Colonic mucosa (tissue), 4 donors: ENCODE measurements around the gene RNASE13. TPM values are rescaled to one million over a fixed set of nuclear protein-coding genes. Genes with fewer than 3 reads are reported as not detected.

Source experiments
- DNase-seq: peaks from one replicate; pipeline ENCODE4 v3.0.0-alpha.2; 2020
- H3K27ac ChIP-seq: fragments of 200-600 bp; one replicate; pipeline ENCODE4 v1.8.0; 2021
- H3K27me3 ChIP-seq: fragments of 200-600 bp; one replicate; pipeline ENCODE4 v1.8.0; 2021
- H3K36me3 ChIP-seq: fragments of 200-600 bp; one replicate; pipeline ENCODE4 v1.8.0; 2021
- H3K4me1 ChIP-seq: fragments of 200-600 bp; one replicate; pipeline ENCODE4 v1.8.0; 2021; ENCODE audit warnings: mild to moderate bottlenecking
- H3K4me3 ChIP-seq: fragments of 200-600 bp; one replicate; pipeline ENCODE4 v1.8.0; 2021
- H3K9ac ChIP-seq, 2 donors: one replicate each; pipeline ENCODE4 v1.7.0; 2013; ENCODE audit warnings: control low read depth in 2 of 2, low read depth in 2 of 2, low read length in 2 of 2
- H3K9me3 ChIP-seq: fragments of 200-600 bp; one replicate; pipeline ENCODE4 v1.8.0; 2021
- intact Hi-C: fragments of 100-400 bp; cut with DNase I; formaldehyde crosslinking; loops from one replicate; pipeline ENCODE4 v1.14.1; 2022
- total RNA-seq, 2 donors: library from RNA; stranded (reverse); fragmentation: NEBNext Ultra II Directional in 1 of 2; extraction: Animal tissue kit (Norgen Biotek cat#: 25700) in 1 of 2; gene quantifications; one replicate each; pipeline ENCODE4 v1.2.1, GENCODE V29; 2021
- TF ChIP-seq, protein P1 (sequence below): fragments of 200-600 bp; IDR thresholded peaks from one replicate; pipeline ENCODE4 v1.8.0; 2022; ENCODE audit warnings: antibody characterized with exemption, mild to moderate bottlenecking
- donor health status: healthy.
- donor health status: DM: no; HTN: no; CAD: no.
- donor health status: DM: no; HTN: no; CAD: no.

RNASE13 gene
- total RNA-seq, 2 donors from 2014 or later, result not detected

DNA sequence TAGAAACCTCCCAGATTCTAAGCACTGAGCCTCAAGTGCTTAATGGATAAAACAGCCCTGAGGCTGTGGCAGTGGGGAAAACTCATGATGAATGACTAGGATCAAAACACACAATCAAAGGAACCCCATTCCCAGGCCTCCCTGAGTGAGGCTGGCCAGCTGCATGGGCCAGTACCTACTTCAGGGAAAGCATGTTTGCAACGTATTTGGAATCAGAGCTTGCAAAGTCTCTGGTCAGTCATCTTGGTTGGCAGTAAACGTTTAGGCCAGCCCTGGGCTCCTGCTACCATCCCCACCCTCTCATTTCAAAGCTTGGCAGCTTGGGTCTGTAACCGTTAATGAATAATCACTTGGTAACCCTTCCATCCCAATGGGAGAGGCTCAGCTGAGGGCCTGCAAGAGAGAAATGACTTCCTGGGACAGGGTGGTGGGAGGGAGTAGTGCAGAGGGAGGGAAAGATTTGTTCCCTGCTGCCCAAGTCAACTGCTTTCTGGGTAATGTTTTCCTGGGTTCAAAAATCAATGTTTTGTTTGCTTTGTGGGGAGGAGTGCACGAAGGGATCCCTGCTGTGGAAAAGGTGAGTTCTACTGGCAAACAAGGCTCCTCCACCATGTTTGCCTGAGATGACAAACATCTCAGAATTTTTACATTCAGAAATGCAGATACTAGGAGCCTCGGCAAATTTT lies 21.0 kb upstream of the RNASE13 start:
- Histone ChIP-seq H3K4me3 (no peak overlapping the region), H3K9ac (peak overlapping the region; percentile 19 to 44), H3K36me3 (no peaks in the 10 kb centered on the region), H3K9me3 (no peaks in the 10 kb centered on the region), H3K4me1 (peaks cover 8% of the 10 kb centered on the region), H3K27ac (peak overlapping the region; percentile 88), H3K27me3 (no peaks in the 10 kb centered on the region)
- DNase-seq, result peak; percentile 80
- intact Hi-C loops, result no loop called here
- TF ChIP-seq, protein P1, sequence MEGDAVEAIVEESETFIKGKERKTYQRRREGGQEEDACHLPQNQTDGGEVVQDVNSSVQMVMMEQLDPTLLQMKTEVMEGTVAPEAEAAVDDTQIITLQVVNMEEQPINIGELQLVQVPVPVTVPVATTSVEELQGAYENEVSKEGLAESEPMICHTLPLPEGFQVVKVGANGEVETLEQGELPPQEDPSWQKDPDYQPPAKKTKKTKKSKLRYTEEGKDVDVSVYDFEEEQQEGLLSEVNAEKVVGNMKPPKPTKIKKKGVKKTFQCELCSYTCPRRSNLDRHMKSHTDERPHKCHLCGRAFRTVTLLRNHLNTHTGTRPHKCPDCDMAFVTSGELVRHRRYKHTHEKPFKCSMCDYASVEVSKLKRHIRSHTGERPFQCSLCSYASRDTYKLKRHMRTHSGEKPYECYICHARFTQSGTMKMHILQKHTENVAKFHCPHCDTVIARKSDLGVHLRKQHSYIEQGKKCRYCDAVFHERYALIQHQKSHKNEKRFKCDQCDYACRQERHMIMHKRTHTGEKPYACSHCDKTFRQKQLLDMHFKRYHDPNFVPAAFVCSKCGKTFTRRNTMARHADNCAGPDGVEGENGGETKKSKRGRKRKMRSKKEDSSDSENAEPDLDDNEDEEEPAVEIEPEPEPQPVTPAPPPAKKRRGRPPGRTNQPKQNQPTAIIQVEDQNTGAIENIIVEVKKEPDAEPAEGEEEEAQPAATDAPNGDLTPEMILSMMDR, result no peak

DNA sequence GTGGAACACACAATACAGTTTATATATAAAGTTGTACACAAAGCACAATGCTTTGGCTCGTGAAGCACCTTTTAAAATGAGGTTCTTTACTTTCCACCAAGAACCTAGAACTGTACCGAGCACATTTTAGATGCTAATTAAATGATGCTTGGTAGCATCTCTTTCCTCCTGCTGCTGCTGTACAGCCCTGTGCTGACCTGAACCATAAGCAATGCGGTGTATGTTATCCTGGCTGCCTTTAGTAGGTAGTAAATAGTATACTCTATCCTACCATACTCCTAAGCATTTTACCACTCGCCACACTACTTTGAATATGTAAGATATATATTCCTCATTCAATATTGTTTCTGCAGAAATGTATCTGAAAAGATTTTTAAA lies 20.1 kb upstream of the RNASE13 start:
- intact Hi-C loops, result no loop called here

DNA sequence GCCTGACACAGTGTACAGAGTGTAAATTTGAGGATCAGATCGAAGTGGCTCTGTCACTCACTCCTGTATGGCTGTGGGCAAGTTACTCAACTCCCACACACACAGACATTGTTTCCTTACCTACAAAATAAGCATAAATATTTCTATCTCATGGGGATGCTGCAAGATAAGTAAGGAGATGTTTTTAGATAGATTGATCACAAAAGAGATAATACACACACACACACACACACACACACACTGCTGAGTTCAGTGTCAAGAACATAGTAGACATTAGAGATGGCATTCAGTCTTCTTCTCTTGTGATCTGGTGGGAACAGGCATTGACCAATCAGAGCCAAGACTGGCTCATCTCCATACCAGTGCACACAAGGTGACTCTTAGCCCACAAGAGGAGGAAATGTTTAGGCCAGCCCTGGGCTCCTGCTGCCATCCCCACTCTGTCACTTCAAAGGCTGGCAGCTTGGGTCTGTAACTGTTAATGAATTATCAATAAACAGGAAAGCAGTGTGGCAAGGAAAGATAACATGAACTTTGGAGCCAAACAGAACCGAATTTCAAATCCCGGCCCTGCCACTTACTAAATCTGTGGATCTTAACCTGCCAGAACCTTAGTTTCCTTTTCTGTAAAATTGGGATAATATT lies 19.6 kb upstream of the RNASE13 start:
- H3K27ac ChIP-seq, result peak overlapping the region; percentile 88
- H3K9ac ChIP-seq, result peak overlapping the region in 1 of 2 donors; percentile 23
- H3K9me3 ChIP-seq, result no peaks in the 10 kb centered on the region
- H3K27me3 ChIP-seq, result no peaks in the 10 kb centered on the region
- TF ChIP-seq, protein P1, result no peak
- no peak overlapping the region for H3K4me3 ChIP-seq
- intact Hi-C loops, result no loop called here
- peaks cover 8% of the 10 kb centered on the region for H3K4me1 ChIP-seq
- H3K36me3 ChIP-seq, result no peaks in the 10 kb centered on the region
- DNase-seq, result peak; percentile 76

More for the DNA sequence above, 20.1 kb upstream of the RNASE13 start:
- Histone ChIP-seq H3K4me3 (no peak overlapping the region), H3K27ac (peak overlapping the region; percentile 88), H3K9ac (peak overlapping the region in 1 of 2 donors; percentile 23), H3K27me3 (no peaks in the 10 kb centered on the region), H3K9me3 (no peaks in the 10 kb centered on the region), H3K36me3 (no peaks in the 10 kb centered on the region), H3K4me1 (peaks cover 8% of the 10 kb centered on the region)
- no peak for DNase-seq
- TF ChIP-seq, protein P1, result no peak

DNA sequence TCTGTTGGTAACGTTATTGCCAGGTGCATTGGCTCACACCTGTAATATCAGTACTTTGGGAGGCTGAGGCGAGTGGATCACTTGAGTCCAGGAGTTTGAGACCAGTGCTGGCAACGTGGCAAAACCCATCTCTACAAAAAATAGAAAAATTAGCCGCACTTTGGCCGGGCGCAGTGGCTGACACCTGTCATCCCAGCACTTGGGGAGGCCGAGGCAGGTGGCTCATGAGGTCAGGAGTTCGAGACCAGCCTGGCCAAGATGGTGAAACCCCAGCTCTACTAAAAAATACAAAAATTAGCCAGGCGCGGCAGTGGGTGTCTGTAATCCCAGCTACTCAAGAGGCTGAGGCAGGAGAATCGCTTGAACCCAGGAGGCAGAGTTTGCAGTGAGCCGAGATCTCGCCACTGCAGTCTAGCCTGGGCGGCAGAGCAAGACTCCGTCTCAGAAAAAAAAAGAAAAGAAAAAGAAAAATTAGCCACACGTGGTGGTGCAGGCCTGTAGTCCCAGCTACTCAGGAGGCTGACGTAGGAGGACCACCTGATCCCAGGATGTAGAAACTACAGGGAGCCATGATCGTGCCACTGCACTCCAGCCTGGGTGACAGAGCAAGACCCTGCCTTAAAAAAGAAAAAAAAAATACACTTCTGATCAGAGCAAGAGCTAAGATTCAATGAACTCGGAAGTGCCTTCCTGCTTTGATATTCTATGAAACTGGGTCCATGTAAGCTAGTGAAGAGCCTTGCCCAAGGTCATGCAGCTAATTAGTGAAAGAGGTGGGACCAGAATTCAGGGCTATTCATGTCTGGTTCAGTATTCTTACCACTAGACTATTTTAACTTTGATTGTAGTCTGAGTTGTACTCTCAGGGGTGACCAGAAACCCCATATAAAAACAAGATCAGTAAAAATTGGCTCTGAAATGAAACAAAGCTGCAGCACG lies 18.8 kb upstream of the RNASE13 start:
- H3K36me3 ChIP-seq, result no peaks in the 10 kb centered on the region
- peaks cover 8% of the 10 kb centered on the region for H3K4me1 ChIP-seq
- DNase-seq, result no peak
- H3K27ac ChIP-seq, result peak overlapping the region; percentile 88
- no peak overlapping the region for H3K4me3 ChIP-seq
- intact Hi-C loops, result no loop called here
- no peaks in the 10 kb centered on the region for H3K27me3 ChIP-seq
- no peaks in the 10 kb centered on the region for H3K9me3 ChIP-seq
- peak overlapping the region in 1 of 2 donors; percentile 1 for H3K9ac ChIP-seq
- TF ChIP-seq, protein P1, result no peak

DNA sequence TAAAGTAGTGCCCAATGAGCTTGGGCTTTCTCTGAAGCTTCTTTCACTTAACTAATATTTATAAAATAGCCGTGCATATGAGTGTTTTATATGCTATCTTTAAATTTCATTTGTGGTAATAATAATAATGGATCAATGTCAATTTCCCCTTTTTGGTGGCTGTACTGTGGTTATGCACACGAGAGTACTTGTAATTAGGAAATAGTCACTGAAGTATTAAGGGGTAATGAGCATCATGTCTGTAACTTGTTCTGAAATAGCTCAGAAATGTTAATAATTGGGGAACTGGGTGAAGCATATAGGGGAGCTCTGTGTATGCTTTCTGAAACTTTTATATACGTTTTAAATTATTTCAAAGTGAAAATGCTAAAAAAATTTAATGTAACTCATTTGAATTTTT lies 16.0 kb upstream of the RNASE13 start:
- Histone ChIP-seq H3K27me3 (no peaks in the 10 kb centered on the region), H3K9ac (no peak overlapping the region), H3K36me3 (no peaks in the 10 kb centered on the region), H3K4me3 (no peak overlapping the region), H3K27ac (no peak overlapping the region), H3K9me3 (no peaks in the 10 kb centered on the region), H3K4me1 (peaks cover 8% of the 10 kb centered on the region)
- no peak for DNase-seq
- TF ChIP-seq, protein P1, result no peak
- intact Hi-C loops, result no loop called here
